Activated CD4-positive, alpha-beta T cell treated with anti-CD3 and anti-CD28 coated beads, Interleukin-2, amount 50 U/mL, for 48 hours (primary cell): Measurements from ENCODE around the gene RGL2.
"Not testable (repeated sequence)": the region's sequence is repeated elsewhere in the genome, so short reads cannot be mapped to it uniquely, and the experiment has no call there.

Experiments
- DNase-seq, 2 experiments: peaks; one replicate each; pipeline ENCODE4 v3.0.0-alpha.2; 2020

The RGL2 gene, protein sequence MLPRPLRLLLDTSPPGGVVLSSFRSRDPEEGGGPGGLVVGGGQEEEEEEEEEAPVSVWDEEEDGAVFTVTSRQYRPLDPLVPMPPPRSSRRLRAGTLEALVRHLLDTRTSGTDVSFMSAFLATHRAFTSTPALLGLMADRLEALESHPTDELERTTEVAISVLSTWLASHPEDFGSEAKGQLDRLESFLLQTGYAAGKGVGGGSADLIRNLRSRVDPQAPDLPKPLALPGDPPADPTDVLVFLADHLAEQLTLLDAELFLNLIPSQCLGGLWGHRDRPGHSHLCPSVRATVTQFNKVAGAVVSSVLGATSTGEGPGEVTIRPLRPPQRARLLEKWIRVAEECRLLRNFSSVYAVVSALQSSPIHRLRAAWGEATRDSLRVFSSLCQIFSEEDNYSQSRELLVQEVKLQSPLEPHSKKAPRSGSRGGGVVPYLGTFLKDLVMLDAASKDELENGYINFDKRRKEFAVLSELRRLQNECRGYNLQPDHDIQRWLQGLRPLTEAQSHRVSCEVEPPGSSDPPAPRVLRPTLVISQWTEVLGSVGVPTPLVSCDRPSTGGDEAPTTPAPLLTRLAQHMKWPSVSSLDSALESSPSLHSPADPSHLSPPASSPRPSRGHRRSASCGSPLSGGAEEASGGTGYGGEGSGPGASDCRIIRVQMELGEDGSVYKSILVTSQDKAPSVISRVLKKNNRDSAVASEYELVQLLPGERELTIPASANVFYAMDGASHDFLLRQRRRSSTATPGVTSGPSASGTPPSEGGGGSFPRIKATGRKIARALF

DNA sequence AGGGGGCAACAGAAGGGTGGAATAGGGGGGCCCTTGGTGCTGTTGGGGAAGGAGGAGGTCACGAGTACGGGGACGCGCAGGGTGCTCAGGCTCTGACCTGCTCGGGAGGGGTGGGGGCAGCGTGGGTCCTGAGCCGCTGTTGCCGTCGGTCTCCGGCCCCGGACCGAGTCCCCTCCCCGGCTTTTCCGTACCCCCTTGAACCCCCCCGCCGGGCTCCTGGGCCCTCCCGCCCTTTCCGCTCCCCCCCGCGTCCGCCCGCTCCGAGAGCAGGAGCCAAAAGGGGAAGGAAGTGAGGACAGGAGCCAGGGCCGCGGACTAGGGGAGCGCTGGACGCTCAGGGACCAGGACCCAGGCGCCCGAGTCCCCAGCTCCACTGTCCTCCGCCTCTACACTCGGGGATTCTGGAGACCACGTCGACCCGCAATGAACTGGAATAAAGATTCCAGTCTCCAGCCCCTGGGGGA, at the start of gene RGL2:
RGL2 (minus strand) TSS at position 170 of the 464 bp plus-strand sequence. CDS start 332 bp downstream, outside the sequence.
- DNase-seq: peak; percentile 60 to 66

DNA sequence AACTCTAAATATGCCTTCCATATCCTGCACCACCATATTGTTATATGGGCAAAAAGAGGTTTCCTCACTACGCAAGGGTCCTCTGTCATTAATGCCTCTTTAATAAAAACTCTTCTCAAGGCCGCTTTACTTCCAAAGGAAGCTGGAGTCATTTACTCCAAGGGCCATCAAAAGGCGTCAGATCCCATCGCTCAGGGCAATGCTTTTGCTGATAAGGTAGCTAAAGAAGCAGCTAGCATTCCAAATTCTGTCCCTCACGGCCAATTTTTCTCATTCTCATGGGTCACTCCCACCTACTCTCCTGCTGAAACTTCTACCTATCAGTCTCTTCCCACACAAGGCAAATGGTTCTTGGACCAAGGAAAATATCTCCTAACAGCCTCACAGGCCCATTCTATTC, 49.1 kb upstream of the RGL2 start:
- DNase-seq: no peak

DNA sequence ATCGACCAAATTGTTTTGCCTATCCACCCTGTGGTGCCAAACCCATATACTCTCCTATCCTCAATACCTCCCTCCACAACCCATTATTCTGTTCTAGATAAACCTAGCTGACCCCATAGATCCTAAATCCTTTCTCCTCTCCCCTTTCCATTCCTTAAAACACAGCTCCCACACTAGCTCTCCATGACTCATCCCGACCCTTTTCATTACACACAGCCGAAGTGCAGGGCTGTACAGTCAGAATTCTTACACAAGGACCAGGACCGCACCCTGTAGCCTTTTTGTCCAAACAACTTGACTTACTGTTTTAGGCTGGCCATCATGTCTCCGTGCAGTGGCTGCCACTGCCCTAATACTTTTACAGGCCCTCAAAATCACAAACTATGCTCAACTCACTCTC, 48.2 kb upstream of the RGL2 start:
- DNase-seq: not testable (repeated sequence)

DNA sequence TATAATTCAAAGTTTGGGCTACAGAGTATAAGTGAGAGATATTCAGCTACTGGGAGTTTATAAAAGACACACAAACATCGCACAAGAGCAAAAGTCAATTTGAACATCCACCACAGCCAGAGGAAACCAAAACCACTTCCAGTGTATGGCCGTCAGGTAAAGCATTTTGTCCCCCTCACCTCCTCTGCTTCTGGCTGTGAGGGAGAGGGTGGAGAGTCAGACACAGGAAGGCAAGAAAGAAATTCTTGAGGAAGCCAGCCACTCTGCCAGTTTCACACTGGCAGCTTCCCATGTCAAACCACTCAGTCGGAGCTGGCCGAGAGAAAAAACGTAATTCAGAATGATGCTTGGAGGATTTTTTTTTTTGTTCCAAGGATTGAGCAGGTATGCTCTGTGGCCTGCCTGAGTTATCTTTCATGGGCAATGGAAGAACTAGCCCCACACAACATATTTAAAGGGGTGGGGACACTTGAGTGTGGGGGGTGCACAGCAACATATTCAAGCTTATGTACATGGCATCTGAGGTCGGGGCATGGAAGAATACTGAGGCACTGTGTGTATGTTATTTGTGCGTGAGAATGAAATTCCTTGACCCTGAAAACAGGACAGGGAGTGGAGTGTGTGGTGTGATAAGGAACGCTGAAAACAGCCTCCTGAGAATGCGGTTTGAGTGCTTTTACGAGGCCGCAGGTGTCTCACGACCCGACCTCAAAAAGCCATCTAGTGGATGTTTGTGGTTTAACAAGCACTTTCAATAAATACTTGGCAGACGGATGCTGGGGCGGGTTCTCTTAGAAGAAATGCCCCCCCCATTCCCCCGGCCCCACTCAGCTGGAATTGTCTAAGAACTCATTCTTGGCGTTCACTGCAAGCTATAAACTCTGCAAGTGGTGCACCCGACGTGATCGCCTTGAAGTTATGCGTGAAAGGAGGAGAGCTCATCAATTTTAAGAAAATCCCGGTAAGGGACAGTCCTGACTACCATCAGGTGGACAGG, 46.3 kb upstream of the RGL2 start:
- DNase-seq: peak; percentile 57 to 64

DNA sequence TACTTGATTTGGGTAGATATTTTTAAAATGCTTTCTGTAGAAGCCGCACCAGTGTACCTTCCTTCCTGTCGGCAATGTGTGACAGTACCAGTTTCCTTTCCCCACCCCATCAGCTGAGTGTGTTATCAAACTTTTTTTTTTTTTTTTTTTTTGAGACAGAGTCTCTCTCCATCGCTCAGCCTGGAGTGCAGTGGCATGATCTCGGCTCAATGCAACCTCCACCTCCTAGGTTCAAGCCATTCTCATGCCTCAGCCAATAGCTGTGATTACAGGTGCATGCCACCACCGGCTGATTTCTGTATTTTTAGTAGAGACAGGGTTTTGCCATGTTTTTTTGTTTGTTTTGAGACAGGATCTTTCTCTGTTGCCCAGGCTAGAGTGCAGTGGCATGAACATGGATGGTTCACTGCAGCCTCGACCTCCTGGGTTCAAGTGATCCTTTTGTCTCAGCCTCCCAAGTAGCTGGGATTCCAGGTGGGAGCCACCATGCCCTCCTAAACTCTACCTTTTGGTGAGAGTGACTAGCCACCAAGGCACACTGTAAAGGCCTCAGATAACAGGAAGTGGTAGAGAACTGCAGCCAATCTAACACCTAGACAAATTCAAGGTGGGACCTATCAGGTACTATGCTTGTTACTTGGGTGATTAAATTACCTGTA, 45.3 kb upstream of the RGL2 start:
- DNase-seq: peak in 1 of 2 experiments; percentile 15

DNA sequence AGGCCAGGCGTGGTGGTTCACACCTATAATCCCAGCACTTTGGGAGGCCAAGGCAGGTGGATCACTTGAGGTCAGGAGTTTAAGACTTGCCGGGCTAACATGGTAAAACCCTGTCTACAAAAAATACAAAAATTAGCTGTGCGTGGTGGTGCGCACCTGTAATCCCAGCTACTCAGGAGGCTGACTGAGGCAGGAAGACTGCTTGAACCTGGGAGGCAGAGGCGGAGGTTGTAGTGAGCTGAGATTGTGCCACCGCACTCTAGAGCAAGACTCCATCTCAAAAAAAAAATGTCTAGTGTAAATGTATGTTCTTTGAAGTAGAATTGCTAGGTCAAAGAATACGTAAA, 44.8 kb upstream of the RGL2 start:
- peak in 1 of 2 experiments; percentile 8 for DNase-seq

DNA sequence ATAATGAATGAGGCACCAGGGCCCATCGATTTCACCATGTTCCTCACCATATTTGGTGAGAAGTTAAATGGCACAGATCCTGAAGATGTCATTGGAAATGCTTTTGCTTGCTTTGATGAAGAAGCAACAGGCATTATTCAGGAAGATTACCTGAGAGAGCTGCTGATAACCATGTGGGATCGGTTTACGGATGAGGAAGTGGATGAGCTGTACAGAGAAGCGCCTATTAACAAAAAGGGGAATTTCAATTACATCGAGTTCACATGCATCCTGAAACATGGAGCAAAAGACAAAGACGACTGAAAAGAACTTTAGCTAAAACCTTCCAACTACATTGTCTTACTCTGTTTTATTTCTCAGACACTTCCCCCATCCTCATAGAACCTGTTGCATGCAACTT, 40.5 kb upstream of the RGL2 start:
- no peak for DNase-seq

DNA sequence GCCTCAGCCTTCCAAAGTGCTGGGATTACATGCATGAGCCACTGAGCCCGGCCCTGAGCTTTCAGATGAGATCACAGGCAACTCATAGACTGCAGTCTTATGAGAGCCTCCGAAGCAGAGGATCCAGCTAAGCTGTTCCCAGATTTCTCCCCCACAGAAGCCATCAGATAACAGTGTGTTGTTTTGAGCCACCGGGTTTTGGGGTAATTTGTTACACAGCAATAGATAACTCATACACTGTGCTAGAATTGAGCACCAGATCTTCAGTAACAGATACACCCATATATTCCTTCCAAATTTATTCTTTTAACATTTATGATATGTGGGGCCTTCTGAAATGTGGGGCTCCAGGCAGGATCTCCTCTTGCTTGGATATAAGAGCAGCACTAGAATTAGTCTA, 37.8 kb upstream of the RGL2 start:
- no peak for DNase-seq

DNA sequence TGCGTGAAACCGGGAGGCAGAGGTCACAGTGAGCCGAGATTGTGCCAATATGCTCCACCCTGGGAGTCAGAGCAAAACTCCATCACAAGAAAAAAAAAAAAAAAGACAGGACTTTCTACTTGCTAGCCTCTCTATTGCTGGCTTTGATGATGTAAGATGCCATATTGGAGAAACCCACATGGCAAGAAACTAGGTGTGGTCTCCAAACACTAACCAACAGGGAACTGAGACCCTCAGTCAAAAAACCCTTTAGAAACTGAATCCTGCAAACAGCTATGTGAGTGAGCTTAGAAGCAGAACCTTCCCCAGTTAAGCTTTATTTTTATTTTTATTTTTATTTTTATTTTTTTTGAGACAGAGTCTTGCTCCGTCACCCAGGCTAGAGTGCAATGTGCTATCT, 37.2 kb upstream of the RGL2 start:
- no peak for DNase-seq

DNA sequence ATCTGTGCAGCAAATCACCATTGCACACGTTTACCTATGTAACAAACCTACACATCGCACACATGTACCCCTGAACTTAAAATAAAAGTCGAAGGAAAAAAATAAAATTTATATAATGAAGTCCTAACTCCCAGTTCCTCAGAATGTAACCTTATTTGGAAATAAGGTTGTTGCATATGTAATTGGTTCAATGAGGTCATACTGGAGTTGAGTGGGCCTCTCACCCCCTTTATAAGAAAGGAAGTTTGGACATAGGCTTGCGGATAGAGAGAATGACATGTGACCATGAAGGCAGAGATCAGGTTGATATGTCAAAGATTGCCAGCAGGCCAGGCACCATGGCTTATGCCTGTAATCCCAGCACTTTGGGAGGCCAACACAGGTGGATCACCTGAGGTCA, 34.9 kb upstream of the RGL2 start:
- no peak for DNase-seq

DNA sequence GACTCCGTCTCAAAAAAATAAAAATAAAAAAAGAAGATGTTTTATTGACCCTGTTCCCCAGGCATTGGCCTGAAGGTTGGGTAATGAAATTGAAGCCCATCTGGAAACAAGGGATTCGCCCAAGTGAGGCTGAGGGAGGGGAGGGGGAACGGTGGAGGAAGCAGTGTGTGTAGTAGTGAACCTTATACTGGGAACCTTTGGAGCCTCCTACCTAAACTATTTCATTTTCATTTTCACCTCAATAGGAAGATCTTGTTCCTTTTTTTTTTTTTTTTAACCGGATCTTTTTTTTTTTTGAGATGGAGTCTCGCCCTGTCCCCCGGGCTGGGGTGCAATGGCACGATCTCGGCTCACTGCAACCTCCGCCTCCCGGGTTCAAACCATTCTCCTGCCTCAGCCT, 32.0 kb upstream of the RGL2 start:
- DNase-seq: no peak

DNA sequence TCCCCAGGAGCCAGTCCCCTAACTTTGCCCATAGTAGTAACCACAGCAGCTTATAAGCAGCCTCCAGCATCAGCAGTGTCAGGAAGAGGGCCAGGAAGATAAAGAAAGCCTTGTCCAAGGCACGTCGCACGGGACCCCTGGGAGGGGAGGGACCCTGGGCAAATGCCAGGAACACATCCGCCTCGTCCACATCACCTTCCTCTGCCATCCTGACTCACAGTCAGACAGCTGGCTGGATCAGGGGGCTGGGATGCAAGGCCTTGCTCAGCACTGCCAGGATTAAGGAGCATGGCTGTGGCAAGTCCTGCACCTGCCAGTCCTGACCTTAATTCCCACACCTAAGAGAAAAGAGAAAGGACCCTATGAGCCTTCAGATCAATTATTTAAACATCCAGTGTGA, 30.3 kb upstream of the RGL2 start:
- no peak for DNase-seq

DNA sequence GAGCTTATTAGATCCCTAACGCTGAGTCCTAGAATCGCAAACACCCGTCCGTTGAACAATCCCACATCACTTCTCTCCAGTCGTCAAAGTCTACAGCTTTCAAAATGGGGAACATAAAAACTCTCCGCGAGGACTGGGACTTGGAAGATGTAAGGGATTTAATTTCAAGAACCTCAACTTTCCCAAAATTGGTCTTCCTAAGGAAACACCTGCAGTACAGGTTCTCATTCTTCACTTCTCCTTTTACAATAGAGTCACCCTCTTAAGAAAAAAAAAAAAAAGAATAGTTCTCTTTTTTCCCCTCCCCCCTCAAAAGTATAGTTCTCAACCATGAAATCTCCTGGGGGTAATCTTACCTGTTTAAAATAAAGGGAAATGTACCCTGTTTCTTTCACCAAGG, 25.4 kb upstream of the RGL2 start:
- no peak for DNase-seq

DNA sequence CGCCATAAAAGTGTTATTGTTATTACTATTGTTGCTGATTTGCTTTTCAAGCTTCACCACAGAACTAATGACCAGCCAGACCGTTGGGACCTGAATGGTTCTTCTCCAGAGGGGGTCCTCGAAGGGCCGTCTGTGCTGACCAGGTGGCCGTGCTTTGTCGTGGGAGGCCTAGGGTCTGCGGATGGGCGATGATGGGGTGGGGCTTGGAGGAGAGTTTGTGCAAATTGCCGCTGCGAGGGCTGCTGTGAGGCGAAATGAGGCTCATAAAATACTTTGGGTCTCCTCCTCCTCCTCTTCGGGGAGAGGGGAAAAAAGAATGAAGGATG, 24.8 kb upstream of the RGL2 start:
- DNase-seq: peak in 1 of 2 experiments; percentile 23

DNA sequence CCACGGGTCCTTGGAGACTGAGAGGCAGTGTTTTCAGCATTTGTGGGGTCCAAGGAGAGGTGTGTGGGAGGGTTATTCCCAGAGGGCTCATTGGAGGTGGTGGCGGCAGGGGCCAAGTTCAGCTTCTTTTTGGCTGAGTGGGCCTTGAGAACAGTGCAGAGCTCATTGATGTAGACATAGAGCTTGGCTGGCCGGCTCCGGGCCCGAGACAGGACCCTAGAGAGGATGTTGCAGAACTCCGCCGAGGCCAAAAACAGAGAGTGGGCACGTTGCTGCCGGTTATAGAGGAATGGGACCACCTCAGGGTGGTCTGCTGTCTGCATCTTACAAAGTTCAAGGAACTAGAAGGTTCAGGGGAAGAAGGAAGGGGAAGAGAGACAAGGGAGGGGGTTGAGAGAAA, 22.5 kb upstream of the RGL2 start:
- DNase-seq: no peak

DNA sequence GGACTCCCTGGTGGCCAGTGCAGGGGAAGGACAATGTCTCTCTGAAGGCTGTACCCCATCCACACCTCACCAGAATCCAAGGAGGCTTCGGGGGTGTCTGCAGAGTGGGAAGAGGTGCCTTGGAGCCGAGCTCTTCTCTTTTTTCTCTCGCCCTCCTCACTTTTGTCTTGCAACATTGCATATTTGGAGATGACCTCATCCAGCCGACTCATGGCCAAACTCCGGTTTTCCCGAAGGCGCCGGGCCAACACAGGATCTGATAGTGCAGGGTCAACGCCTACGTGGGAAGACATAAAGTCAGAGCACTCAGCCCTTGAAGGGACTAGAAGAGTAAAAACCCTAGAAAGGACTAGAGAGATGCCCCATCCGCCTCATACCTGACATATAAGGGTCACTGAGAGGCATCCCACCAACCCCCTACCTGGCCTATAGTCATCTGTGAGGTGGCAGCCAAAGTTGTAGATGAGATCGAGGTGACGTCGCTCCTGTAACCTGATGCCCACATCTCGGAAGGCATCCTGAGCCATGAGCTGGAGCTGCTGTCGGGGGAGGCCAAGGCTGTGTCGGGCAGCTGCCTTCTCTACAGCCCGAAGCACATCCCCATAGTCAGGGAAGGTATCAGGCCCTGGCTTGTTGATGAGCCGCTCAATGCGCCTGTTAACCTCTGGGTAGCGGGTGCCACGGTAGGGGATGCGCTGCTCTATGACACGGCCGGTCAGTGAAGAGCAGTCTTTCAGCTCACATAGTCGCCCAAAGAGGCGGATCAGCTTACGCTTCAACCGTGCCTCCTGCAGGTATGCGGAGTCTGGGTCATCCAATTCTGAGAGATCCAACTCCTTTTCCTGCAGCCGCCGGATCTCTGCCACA, 21.8 kb upstream of the RGL2 start:
- DNase-seq: no peak

DNA sequence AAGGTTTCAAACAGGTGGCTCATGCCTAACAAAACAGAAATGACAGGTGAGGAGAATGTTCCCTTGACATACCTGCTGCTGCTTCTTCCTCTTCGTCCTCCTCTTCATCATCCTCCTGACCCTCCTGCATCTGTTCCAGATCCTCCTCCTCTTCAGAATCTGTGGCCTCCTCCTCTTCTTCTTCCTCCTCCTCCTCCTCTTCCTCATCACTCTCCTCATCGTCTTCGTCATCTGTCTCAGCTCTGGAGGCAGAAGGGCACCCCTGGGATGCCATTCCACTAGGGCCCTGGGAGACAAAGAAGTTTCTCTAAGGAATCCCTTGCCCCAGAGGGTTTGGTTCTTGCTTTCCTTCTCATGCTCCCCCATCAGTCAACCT, 21.2 kb upstream of the RGL2 start:
- DNase-seq: no peak

DNA sequence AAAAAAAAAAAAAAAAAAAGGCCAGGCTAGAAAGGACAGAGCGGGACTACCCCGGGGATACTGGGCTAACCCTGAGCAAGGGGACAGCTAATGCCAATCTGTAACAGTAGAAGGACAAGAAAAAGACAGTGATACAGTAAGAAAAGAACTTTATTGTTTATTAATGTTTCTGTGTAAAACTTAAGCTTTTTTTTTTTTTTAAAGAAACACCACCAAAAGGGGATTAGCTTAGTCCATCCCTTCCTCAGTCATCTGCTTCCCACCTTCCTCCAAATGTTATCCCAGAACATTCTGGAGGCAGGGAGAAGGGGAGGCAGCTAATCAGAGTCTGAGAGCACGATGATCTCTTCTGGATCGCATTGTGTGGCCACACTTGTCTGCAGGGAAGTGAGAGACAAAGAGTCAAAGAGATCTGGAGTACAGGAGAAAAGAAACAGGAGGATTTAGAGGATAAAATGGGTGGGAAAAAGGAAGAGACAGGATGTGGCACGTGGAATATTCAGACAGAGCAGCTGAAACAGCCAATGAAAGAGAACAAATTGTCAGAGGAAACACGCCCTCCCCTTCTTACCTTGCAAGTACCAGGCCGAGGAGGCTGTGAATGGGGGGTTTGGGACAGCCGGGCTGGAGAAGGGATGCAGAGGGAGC, 19.8 kb upstream of the RGL2 start:
- DNase-seq: no peak

DNA sequence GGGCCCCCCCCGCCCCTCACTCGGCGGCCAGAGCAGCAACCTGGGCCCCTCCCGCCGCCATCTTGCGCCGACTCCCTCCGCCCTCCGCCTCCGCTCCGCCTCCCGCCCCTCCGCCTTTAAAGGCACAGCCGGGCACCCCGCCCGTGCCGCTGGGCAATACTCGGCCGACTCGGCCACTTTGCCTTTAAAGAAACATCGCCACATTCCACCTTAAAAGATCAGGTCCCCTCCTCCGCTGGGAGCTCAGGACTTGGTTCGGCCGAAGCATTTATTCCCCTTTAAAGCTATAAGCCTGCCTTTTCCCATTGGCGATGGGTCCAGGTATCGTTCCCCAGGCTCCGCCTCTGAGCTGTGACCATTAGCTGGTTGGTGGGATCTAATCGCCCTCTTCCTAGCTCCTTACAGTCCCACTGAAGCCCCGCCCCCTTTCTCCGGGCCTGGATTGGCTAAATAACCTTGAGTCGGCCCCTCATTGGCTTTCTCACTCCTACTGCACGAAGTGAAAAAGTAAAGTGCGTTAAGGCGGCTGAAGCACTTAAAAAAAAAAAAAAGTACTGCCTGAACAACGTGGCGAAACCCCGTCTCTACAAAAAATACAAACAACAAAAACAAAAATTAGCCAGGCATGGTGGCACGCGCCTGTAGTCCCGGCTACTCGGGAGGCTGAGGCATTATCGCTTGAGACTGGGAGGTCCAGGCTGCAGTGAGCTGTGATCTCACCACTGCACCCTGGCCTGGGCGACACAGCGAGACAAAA, 19.1 kb upstream of the RGL2 start, which contains the start of gene ZBTB22:
ZBTB22 (minus strand) TSS at position 76 of the 757 bp plus-strand sequence. CDS start 828 bp downstream, outside the sequence.
- DNase-seq: peak; percentile 98

DNA sequence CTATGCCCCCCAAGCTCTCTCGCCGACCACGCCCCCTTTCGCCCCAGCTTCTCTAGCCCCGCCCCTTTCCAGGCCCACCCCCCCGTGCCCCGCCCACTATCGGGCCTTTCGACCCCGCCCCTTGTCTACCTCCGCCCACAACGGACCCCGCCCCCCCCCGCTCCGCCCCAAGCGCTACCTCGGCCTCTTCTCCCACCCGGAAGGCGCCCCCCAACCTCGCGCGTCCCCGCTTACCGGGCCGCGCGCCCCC, 18.6 kb upstream of the RGL2 start:
- no peak for DNase-seq
